NCI-H1048 (cell line): Measurements from ENCODE around the gene RBKS.
"Not testable (repeated sequence)": the region's sequence is repeated elsewhere in the genome, so short reads cannot be mapped to it uniquely, and the experiment has no call there.

Experiments
- DNase-seq: peaks from one replicate; lab custom pipeline; 2025; lab: John Stamatoyannopoulos, UW

Gene RBKS

DNA sequence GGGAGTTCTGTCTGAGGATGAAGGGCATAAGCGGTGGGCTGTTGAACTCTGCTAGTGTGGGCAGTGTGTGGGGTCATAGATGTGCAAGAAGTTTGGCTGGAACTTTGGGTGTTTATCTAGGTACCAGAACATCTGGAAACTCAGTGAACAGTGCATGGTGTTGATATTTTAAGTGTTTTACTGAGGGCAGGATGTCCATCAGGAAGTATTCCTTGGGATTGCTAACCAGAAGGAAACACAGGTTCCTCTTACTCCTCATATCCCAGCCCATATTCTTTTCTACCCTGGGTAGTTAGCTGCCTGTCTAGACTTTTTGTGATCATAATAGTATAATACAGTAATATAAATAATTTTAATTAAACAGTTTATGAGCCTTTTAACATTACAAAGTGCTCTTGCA is 15.9 kb upstream of the RBKS start:
- no peak for DNase-seq

DNA sequence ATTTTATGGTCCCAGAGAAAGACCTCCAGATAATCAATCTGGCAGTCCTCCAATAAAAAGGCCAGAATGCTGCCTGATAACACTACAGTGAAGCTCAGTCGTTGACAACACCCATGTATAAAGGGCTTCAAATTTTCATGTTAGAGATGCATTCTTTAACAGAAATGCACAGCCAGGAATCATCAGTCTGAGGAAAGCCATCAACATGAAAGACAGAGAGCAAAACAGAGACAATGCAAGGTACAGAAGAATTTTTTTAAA is 14.1 kb upstream of the RBKS start:
- no peak for DNase-seq

DNA sequence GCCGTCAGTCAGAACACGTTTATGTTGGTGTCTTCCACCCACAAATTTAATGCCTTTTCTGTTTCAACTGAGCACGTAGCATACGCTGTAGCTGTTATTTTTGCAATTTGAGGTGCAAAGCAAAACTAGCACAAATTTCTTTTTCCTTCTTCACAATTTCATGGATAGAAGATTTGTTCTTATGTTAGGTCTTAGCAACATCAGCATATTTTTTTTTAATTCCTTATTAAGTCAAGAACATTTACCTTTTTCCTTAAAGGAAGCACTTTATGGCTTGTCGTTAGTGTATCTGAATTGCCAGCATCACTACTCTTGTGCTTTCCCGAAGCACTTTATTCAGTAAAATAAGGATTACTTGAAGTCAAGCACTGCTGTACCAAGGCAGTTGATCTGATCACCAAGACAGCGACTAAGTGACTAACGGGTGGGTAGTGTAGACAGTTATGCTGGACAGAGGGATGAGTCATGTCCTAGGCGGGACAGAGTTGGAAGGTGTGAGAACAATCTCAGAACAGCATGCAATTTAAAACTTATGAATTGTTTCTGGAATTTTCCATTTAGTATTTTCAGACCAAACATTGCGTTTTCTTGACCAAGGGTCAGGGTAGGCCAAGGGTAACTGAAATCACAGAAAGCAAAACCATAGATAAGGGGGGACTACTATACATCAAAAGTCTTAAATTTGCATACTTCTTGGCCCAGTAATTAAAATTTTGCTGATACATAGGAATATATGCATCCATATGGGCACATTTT is 13.6 kb upstream of the RBKS start:
- DNase-seq = no peak

DNA sequence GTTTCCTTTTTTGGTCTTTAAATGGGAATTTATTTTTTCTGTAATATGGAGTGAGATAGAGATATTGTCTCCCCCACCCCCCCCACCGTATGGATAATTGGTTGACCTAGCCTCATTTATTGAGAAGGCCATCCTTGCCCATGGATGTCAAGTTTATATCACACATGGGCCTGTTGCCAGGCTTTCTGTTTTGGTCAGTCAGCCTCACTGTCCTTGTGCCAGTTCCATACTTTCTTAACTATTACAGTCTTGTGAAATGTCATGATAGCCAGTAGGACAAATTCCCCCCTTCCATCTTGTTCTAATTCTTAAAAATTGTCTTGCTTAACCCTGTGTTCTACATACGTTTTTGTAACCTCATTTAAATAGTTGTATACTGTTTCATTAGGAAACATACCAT is 12.8 kb upstream of the RBKS start:
- no peak for DNase-seq

DNA sequence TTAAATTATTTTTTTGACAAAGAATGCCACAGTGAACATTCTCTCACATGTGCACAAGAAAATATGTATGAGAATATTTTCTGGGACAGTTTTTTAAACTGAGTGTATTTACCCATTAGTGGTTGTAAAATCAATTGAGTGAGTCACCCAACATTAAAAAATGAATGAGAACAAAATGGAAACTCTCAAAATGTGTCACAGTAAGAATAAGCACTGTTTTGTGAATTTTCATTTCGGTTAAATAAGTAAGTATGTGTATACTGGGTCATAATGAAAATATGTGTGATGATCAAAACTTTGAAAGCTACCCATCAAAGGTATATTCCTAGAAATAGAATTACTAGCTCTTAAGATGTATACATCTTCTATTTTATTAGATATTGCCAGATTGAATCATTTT is 11.9 kb upstream of the RBKS start:
- no peak for DNase-seq

DNA sequence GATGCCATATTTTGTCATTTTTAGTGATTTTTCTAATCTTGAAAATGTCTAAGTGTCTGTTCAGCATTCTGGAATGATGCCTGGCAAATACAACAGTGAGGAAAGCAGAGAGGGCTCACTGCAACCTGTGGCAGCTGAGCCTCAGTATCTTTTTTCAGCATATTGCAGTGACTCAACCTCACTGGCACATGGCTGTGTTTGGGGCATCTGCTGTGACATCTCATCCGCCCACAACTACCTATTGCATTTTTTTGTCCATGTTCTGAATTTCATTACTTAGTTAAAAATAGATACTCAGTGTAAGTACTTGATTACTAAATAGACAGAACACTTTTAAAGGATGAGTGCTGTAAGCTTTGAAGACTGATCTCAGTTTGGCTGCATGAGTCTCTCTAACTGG is 11.0 kb upstream of the RBKS start:
- DNase-seq = no peak

DNA sequence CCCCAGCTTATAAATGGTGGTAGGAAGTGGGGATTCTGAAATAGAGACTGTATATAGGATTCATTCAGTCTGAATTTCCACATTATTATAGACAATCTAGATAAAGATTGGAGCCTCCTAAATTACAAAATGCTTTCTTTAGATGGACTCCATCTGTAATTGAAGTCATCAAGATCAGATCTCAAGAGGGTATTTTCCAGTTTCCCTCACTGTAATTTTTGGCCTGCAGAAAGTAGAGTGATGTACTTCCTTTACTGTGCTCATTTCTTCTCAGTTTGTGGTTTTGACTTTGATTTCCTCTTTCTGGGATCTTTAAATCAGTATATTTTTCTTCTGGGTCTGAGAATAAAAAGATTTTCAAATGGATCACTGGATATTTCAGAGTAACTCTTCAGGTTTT is 7.5 kb upstream of the RBKS start:
- DNase-seq = no peak

DNA sequence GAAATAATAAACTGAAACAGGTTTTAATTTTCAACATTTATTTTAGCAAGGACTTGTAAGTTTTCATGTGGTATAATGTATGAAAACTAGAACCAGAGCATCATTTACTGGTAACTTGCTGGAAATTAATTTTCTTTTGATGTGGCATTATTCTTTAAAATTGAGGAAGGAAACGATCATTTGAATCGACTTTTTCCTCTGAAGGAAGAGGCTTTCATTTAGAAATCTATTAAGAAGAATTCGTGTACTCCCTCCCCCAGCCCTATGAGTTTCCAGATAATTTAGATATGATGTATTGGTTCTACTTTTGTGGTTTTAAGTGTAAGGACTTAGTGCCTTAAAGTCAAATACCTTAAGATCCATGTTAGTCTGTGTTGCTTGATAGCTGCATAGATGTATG is 2.8 kb upstream of the RBKS start:
- no peak for DNase-seq

DNA sequence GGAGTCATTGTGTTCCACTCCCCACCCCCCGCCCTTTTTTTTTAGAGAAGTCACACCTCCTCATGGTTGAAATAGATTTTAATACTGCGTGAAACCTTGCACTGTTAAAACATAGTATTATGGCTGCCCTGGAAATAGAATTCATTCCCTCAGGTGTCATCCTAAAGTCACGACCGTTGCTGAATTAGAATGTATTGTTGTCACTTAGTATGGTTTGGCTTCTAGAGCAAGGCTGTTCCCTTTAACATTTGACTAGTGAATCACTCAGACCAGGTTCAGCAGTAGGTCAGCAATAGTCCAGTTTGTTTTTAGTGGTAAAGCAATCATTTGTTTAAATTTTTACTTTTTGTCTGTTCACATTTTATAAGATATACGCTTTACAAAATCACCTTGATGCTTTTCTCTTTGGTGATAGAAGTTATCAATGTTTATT is 1.5 kb upstream of the RBKS start:
- no peak for DNase-seq

DNA sequence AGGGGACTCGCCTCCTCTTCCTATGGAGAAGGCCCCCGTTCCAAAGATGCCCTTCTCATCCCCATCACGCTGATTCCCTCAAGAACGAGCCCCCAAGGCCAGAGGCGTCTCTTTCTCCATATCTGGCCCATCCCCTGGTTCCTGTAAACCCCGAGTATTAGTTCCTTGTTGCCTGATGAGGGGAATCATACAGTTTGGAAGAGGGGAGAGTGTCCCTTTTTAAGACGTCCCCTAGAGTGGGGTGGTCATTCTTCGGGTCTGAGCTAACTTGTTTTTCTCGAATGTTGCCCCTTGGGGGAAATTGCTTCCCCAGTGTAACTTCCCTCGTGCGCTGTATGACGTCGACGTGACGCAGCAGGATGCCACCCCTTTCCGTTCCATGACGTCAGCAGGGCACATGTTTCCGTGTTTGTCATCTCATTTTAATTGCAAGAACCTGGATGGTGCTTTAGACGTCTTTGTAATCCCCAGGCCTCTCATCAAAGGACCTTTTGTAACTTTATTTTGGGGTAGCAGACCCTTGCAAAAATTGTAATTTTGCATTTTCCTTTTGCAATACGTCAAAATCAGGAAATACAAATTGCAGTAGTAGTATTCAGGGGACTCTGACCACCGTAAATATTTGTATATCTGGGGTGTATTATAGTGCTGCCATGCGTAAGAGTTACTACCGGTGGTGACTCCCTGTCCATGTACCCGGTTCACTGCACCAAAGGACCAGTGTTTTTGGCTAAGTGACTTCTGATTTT is 911 bp upstream of the RBKS start:
- no peak for DNase-seq

DNA sequence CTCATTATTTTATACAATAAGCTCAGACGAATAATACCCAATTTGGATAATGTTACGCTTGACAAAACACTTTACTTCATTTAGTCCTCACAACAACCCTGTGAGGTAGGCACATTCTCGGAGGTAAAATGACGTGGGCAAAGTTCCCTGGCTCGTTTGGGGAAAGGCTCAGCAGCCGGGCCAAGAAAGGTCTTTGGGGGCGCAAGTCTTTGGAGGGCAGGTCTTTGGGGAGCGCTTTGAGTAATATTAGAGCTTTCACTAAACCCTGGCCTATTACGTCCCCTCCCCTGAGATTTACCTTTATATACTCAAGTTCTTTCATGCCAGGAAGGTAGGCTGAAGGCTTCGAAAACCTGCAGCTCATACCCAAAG is 427 bp downstream of the RBKS start:
- no peak for DNase-seq

DNA sequence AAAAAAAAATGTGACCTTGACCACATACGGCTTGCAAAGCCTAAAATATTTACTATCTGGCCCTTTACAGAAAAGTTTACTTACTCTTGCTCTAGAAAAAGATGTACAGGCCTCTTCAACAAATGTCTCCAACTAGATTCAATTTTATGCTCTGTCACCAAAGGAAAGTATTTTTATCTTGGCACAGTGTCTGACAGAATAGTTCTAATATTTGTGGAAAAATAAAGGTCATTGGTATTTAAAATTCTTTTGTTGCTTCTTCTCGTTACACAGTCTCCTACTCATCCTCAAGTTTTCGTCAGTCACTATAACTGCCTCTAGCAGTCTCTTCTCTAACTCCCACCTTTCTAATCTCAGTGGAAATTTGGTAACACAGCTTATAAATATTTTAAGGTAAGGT is 1.4 kb downstream of the RBKS start:
- DNase-seq = no peak

DNA sequence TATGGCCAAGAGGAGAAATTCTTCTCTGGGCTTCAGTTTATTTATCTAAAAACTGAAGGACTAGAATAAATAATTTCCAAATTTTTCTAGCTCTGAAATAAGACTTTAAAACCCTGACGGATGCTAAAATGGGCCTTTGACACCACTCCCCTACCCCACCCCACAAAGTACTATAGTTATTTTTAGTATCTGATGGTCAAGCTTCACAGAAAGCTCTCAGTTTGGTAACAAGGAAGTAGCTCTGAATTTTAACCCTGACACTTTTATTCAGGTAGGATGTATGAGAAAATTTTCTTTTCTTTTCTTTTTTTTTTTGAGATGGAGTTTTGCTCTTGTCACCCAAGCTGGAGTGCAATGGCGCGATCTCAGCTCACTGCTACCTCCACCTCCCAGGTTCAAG is 2.4 kb downstream of the RBKS start:
- DNase-seq = no peak

DNA sequence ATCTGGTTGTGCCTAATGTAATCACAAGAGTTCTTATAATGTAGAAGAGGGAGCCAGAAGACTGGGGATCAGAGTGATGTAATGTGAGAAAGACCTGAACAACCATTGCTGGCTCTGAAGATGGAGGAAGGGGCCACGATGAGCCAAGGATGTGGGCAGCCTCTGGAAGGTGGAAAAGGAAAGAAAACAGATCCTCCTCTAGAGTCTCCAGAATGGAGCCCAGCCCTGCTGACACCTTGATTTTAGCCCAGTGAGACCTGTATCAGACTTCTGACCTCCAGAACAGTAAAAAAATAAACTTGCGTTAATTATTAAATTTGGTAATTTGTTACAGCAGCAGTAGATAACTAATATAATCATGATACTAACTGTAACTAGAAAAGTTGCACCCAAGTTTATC is 3.1 kb downstream of the RBKS start:
- DNase-seq = no peak

DNA sequence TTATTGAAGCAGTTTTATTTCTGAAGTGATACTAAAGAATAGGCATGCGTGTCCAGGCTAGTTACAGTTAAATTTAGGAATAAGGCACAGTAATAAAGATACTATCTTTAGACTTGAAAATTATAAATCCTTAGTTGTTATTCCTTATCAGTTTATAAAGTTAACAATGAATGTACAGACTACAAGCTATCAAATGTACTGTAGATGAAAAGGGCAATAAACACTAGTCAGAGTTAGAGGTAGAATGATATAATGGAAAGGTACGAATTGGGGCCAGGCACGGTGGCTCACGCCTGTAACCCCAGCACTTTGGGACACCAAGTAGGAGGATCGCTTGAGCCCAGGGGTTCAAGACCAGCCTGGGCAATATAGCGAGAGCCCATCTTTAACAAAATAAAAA is 3.9 kb downstream of the RBKS start:
- DNase-seq = no peak

DNA sequence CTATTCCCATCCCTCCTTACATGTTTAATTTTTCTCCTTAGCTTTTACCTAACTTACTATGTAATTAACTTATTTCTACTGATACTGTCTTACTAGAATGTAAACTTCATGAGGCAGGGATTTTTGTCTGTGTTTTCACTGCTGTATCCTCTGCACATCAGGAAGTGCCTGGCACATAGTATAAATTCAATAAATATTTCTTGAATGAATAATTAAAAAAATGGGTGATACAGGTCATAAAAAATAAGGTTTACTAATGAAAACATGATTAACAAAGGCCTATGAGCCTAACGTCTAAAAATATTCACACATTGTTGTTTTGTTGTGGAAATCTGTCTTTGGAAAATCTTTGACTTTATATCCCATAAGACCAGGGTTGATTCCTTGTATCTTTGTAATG is 4.5 kb downstream of the RBKS start:
- DNase-seq = no peak

DNA sequence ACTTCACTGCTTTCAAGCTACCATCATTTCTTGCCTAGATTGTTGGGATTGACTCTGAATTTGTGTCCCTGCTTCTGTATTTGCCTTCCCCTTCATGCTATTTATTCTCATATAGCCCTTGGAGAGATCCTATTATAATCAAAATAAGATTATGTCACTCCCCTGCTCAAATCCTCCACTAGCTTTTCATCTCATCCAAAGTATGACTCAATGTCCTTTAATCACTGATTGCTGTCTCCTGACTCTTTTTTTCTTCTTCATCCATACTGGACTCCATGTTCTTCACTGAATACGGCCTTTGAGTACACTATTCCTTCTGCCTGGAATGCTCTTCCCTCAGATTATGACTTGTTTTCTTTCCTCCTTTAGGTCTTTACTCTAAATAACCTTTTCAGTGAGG is 5.0 kb downstream of the RBKS start:
- DNase-seq = no peak

DNA sequence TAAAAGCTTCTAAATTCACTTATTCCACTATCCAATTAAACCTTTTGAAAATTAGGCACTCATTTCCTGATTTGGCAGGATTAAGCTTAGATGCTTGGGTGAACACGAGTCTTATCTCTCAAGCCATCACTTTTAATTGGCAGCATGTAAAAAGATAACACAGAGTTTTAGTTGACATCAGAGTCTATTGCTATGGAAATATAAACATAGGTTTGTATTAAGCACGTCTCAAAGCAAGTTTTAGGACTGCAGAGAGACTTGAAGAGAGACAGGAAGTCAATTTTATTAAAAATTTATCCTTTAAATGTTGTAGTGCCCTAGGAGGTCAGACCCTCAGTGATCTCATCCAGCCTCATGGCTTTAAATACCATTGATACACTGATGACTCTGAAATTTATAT is 5.6 kb downstream of the RBKS start:
- DNase-seq = no peak

DNA sequence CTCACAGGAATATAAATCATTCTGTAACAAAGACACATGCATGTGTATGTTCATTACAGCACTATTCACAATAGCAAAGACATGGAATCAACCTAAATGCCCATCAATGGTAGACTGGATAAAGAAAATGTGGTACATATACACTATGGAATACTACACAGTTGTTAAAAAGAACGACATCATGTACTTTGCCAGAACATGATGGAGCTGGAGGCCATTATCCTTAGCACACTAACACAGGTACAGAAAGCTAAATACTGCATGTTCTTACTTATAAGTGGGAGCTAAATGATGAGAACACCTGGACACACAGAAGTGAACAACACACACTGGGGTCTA is 7.6 kb downstream of the RBKS start:
- DNase-seq = not testable (repeated sequence)

DNA sequence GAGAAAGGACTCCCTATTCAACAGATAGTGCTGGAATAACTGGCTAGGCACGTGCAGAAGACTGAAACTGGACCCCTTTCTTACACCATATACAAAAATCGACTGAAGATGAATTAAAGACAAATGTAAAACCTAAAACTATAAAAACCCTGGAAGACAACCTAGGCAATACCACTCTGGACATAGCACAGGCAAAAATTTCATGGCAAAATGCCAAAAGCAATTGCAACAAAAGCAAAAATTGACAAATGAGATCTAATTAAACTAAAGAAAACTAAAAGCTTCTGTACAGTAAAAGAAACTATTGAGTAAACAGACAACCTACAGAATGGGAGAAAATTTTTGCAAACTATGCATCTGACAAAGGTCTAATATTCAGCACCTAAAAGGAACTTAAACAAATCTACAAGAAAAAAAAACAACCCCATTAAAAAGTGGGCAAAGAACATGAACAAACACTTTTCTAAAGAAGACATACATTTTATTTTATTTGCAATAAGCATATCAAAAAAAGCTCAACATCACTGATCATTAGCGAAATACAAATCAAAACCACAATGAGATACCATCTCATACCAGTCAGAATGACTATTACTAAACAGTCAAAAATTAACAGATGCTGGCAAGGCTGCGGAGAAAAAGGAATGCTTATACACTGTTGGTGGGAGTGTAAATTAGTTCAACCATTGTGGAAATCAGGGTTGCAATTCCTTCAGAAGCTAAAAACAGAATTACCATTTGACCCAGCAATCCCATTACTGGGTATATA is 8.2 kb downstream of the RBKS start:
- not testable (repeated sequence) for DNase-seq

DNA sequence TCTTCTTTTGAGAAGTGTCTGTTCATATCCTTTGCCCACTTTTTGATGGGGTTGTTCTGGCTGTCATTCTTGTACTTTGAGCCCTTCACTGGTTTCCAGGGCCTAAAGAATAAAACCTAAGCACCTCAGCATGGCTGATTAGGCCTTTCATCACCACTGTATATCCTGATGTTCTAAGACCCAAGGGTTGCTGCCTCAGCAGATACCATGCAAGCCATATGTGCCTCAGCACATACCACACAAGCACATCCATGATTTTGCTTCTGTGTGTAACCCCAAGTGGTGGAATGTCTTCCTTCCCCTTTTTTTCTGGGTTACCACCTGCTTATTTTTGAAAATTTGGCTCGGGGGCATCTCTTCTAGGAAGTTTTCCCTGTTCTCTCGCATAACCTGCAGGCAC is 11.4 kb downstream of the RBKS start:
- DNase-seq = no peak

DNA sequence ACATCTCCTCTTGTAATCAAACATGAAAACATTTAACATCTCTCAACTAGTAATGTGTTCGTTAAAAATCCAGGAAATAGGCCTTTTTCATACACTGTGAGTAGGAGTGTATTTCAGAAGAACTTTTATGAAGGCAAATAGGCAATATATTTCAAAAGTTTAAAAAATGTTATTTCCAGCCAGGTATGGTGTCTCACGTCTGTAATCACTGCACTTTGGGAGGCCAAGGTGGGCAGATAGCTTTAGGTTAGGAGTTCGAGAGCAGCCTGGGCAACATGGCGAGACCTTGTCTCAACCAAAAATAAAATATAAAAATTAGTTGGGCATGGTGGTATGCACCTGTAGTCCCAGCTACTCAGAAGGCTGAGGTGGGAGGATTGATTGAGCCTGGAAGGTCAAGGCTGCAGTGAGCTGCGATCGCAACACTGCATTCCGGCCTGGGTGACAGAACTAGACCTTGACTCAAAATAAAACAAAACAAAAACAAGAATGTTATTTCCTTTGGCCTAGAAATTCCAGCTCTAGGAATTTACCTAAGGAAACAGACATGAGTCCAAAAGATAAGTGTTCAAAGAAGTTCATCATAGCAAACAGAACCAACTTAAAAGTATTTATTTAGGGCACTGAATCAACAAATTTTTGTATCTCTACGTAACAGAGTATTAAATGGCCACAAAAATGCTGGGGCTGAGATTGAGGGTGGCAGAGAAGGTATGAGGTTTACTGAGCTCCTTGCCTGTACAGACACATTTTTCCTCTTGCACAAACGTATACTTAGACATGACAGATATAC is 14.9 kb downstream of the RBKS start:
- no peak for DNase-seq

DNA sequence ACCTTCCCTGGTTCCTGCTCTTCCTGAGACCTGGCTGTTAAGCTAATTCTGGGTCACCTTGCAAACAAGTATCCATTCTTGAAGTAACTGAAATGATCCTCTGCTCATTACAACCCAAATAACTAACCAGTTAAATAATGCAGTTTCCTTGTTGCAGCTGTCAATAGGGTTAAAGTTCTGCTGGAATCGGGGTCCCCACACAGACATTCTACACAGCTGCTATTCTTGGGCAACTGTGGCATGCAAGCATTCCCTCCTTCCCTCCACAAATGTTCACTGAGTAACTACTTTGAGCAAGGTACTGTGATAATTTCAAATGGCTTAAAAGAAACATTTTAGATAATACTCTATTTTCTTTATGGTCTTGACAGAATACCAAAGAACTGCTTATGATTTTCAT is 17.1 kb downstream of the RBKS start:
- no peak for DNase-seq
